GM19463 (cell line): ENCODE data around the gene UBQLN3.
A peak's percentile ranks its signal among the peaks of the same experiment; 100 is the strongest.

Experiments
- ATAC-seq: cut with Tn5 transposase; IDR thresholded peaks from one replicate; pipeline ENCODE4 v1.9.1; 2021; ENCODE audit warnings: mild to moderate bottlenecking, moderate library complexity; ENCODE audit not compliant: unreplicated experiment

Gene UBQLN3

GRCh38 chr11:5507177-5507932 lies 2.4 kb downstream of the UBQLN3 start:
- ATAC-seq, result no peak

- ATAC-seq, result no peak
These were observed 4.3 kb downstream of the UBQLN3 start for GRCh38 chr11:5505363-5506048.

- no peak for ATAC-seq
These were observed 5.3 kb downstream of the UBQLN3 start for GRCh38 chr11:5504403-5504921.

GRCh38 chr11:5500393-5500801 lies 9.4 kb downstream of the UBQLN3 start:
- ATAC-seq, result peak; percentile 65

- ATAC-seq, result no peak
These were observed 10.1 kb downstream of the UBQLN3 start for GRCh38 chr11:5499671-5500070.

- no peak for ATAC-seq
These were observed 20.0 kb downstream of the UBQLN3 start for GRCh38 chr11:5489576-5490357.

GRCh38 chr11:5488798-5489399 lies 20.9 kb downstream of the UBQLN3 start:
- ATAC-seq, result no peak

GRCh38 chr11:5488385-5488784 lies 21.4 kb downstream of the UBQLN3 start, which contains the start of gene OR52D1:
TSS of gene OR52D1 (plus strand) at chr11:5488685. CDS start at chr11:5488707, 22 bp downstream.
- no peak for ATAC-seq

GRCh38 chr11:5486421-5486820 lies 23.3 kb downstream of the UBQLN3 start:
- ATAC-seq, result no peak

- ATAC-seq, result no peak
These were observed 23.8 kb downstream of the UBQLN3 start for GRCh38 chr11:5486003-5486402.

GRCh38 chr11:5476186-5476819 lies 33.5 kb downstream of the UBQLN3 start:
- ATAC-seq, result peak; percentile 88

- no peak for ATAC-seq
These were observed 35.8 kb downstream of the UBQLN3 start for GRCh38 chr11:5473921-5474320.

GRCh38 chr11:5467527-5467926 lies 42.2 kb downstream of the UBQLN3 start:
- ATAC-seq, result no peak

GRCh38 chr11:5460983-5461621 lies 48.7 kb downstream of the UBQLN3 start:
- no peak for ATAC-seq
